NT2/D1 (cell line): ENCODE measurements around the gene ELFN1.

ENCODE experiments used
- SUZ12 ChIP-seq: IDR thresholded peaks from 2 replicates; pipeline ENCODE4 v1.6.1; 2011; ENCODE audit not compliant: insufficient read length, insufficient read depth; ENCODE audit errors: extremely low read depth
- YY1 ChIP-seq: IDR thresholded peaks from 2 replicates; pipeline ENCODE4 v1.6.1; 2011; ENCODE audit not compliant: insufficient read length, insufficient read depth
- ZNF274 ChIP-seq: IDR thresholded peaks from 2 replicates; pipeline ENCODE4 v1.6.1; 2011; ENCODE audit warnings: mild to moderate bottlenecking, low read depth, low read length

- no peak for TF ChIP-seq YY1
- TF ChIP-seq ZNF274: no peak
- no peak for TF ChIP-seq SUZ12
Measured at GRCh38 chr7:1704811-1705738, 35.0 kb downstream of the ELFN1 start.
